Fibroblast of skin of left quadriceps (primary cell): ENCODE measurements around the gene CORO7.
A peak's percentile ranks its signal among the peaks of the same experiment; 100 is the strongest.

Experiments
- DNase-seq, 2 experiments: peaks; one replicate each; pipeline ENCODE4 v3.0.0-alpha.2; 2013; ENCODE audit warnings: low read depth in 2 of 2

CORO7 gene

GRCh38 chr16:4416200-4417032, at the start of gene CORO7:
Gene CORO7 (minus strand): TSS chr16:4416596. CDS start chr16:4416518, 78 bp downstream.
- peak; percentile 63 for DNase-seq

- DNase-seq, result no peak
Observed at GRCh38 chr16:4463522-4464163, 47.2 kb upstream of the CORO7 start.

GRCh38 chr16:4461250-4462085, 45.1 kb upstream of the CORO7 start:
- no peak for DNase-seq

GRCh38 chr16:4460936-4461249, 44.5 kb upstream of the CORO7 start:
- DNase-seq, result no peak

GRCh38 chr16:4455951-4456350, 39.6 kb upstream of the CORO7 start:
- DNase-seq, result no peak

GRCh38 chr16:4455081-4455480, 38.7 kb upstream of the CORO7 start:
- DNase-seq, result no peak

GRCh38 chr16:4454623-4455022, 38.2 kb upstream of the CORO7 start:
- DNase-seq, result no peak

- no peak for DNase-seq
Observed at GRCh38 chr16:4452674-4453073, 36.3 kb upstream of the CORO7 start.

- DNase-seq, result no peak
Observed at GRCh38 chr16:4450931-4451519, 34.6 kb upstream of the CORO7 start.

- DNase-seq, result no peak
Observed at GRCh38 chr16:4450430-4450829, 34.0 kb upstream of the CORO7 start.

GRCh38 chr16:4443986-4444385, 27.6 kb upstream of the CORO7 start:
- no peak for DNase-seq

GRCh38 chr16:4443271-4443670, 26.9 kb upstream of the CORO7 start:
- DNase-seq, result no peak

GRCh38 chr16:4442371-4442770, 26.0 kb upstream of the CORO7 start:
- no peak for DNase-seq

- DNase-seq, result no peak
Observed at GRCh38 chr16:4437366-4437765, 21.0 kb upstream of the CORO7 start.

- no peak for DNase-seq
Observed at GRCh38 chr16:4435337-4436067, 19.1 kb upstream of the CORO7 start.

GRCh38 chr16:4433914-4434787, 17.8 kb upstream of the CORO7 start:
- no peak for DNase-seq

GRCh38 chr16:4433228-4433627, 16.8 kb upstream of the CORO7 start:
- no peak for DNase-seq

- no peak for DNase-seq
Observed at GRCh38 chr16:4431023-4431422, 14.6 kb upstream of the CORO7 start.

- DNase-seq, result no peak
Observed at GRCh38 chr16:4428500-4428899, 12.1 kb upstream of the CORO7 start.

- DNase-seq, result no peak
Observed at GRCh38 chr16:4426722-4427372, 10.5 kb upstream of the CORO7 start.
